ENCODE measurements around the gene HPGD.

The HPGD gene

DNA sequence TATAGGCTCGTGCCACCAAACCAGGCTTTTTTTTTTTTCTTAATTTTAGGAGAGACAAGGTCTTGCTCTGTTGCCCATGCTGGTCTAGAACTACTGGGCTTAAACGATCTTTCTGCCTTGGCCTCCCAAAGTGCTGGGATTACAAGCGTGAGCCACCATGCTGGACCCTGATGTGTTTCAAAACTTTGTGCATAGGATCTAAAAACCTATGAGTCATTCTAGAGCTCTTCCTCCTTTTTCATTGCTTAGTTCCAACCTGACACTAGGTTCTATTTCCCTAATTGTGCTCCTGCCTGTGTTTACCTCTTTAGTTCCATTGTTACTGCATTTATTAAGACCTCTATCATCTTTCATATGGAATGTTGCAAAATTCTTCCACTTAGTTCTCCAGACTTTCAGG, 57.3 kb downstream of the HPGD start:
- DNase-seq, result no peak

GRCh38 chr4:174461466-174462106, 60.7 kb downstream of the HPGD start:
- DNase-seq, result no peak

DNA sequence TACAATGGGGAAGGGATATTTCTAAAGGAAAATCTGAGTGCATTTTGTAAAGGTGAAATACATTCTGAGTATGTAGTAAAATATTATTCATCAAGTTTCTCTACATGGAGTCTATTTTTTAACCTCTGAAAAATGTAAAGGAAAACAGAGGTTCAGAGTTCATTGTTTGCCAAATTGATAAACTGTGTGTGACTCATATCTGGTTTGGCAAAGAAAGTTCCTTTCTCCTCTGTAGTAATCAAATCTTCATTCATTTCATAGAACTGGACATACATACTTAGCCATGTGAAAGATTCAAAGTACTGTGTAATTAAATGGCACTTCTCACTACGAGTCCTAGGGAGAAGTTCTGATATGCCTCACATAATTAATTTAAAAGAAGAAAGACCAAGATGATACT, 61.6 kb downstream of the HPGD start:
- DNase-seq, result no peak

DNA sequence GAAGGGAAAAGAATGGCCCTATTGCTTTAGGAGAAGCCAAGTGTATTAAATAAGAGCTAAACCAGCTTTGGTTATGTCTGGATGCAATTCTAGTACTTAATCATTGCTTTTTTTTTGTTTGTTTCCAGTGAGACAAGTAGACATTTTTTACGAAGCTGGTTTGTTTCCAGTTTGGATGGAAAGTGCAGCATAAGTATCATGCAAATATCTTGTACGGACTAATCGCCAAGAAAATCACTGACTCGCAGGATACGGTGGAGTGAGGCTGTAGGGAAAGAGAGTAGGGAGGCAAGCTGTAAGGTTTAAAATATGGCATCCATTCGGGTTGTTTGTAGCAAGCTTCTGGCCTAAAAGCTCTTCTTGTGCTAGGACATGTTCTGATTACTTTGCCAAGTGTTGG, 64.8 kb downstream of the HPGD start:
- DNase-seq, result no peak

DNA sequence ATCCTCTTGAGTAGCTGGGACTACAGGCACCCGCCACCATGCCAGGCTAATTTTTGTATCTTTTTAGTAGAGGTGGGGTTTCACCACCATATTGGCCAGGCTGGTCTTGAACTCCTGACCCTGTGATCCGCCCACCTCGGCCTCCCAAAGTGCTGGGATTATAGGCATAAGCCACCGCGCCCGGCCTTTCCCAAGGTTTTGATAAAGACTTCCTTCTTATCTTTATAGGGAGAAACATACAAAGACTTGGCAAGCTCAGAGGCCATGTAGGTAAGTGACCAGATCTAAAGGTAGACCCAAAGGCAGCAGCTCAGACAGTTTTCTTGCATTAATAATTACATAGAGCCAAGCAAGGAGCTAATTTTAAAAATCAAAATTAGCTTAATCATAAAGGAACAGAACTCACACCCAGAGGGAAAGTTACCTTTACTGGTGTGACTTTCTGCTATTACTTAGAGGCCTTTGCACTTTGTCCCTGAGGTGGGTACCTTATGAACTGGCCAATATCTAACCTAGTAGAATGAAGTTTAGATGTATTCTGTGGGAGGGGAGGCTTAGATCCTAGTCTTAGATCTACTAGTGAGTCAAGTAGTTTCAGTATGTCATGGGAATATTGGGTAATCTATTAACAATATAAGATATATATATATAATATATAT, 67.3 kb downstream of the HPGD start:
- DNase-seq, result no peak

- no peak for DNase-seq
Measured at GRCh38 chr4:174451718-174452296, 70.5 kb downstream of the HPGD start.

DNA sequence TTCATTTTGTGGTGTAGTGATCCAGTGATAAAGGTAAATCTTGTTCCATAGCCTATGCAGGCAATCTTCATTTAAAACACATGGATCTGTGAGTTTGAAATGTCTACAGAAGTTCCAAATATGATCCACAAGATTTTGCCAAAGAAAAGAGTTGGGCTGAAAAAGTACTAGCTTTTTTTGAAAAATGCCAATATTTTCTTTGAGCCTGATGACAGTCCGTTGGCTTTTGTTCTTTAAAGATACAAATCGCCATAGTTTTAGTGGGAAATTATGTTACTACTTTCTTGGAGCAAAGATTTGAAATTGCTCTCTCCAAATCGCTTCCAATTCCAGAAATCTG, 71.5 kb downstream of the HPGD start:
- DNase-seq, result no peak

GRCh38 chr4:174449944-174450785, 72.1 kb downstream of the HPGD start:
- no peak for DNase-seq

- no peak for DNase-seq
Measured at GRCh38 chr4:174449152-174449551, 73.1 kb downstream of the HPGD start.

- no peak for DNase-seq
Measured at GRCh38 chr4:174444390-174444789, 77.9 kb downstream of the HPGD start.

All from cortex of kidney (tissue), 1 donor.